Frontal cortex (tissue), 4 donors: Measurements from ENCODE around the gene CAPN3. TPM values are rescaled to one million over a fixed set of nuclear protein-coding genes. Genes with fewer than 3 reads are reported as not detected.

Source experiments
- DNase-seq, 2 donors: peaks; one replicate each; pipeline ENCODE4 v3.0.0; 2012; ENCODE audit warnings: low spot score in 2 of 2
- FAIRE-seq: peaks from 2 replicates; lab custom pipeline; 2012; peaks lifted over from hg19 to GRCh38; lab: Jason Lieb, UNC
- small RNA-seq: library from RNA; depleted of rRNA; stranded (forward); fragments of <200 nt; gene quantifications from one replicate; pipeline ENCODE3, GENCODE V24; 2014
- total RNA-seq: library from RNA; depleted of rRNA; stranded (reverse); fragments of >200 nt; gene quantifications from one replicate; pipeline ENCODE4 v1.2.3, GENCODE V29; 2014
- donor health status: control.
- donor health status: control.
- donor health status: control.

Gene CAPN3
- total RNA-seq, 1 donor from 2014 or later: 2.0 TPM

DNA sequence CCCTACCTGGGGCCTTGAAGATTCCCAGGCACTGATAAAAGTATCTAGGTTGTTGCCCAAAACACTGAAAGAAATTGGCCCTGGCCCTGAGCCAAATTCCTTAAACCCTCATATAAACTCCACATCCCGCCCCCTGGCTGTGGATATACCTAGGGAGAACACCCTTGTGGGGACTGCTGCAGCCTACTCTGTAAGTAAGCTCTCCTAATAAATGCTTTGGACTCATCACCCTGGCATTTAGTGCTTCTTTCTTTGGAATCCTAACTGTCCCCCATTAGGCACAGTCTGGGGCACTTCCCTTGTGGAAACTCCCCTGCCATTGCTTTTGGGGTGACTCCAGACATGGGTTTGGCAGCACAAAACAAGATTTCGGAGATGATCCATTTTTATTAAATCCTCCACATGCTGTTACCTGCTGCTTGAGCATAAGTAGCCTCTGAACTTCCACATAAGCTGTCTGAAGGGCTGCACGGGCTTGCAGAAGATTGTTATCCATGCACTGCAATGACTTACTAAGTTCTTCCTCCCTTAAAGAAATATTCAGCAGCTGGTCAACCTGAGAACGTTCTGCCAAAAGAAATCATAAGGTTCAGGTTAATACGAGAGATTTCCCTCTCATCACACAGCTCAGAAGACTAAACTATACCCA lies 85.2 kb downstream of the CAPN3 start:
- FAIRE-seq (no peak), DNase-seq (no peak)

DNA sequence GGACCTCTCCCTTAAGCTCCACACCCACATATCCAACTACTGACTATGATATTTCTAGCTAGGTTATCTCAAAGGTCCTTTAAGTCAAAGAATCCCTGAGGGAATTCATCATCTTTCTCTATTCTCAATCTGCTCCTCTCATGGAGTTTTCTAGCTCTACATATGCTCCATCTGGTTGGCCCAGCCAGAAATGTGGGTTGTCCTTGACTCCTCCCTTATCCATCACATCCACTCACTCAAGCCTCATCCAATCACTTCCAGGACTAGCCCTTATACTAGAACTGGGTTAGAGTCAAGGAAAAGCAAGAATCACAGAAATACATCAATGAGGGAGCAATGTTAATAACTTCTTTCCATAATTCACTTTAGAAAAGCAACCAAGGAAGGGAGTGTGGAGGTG lies 86.2 kb downstream of the CAPN3 start:
- FAIRE-seq: no peak
- no peak for DNase-seq

DNA sequence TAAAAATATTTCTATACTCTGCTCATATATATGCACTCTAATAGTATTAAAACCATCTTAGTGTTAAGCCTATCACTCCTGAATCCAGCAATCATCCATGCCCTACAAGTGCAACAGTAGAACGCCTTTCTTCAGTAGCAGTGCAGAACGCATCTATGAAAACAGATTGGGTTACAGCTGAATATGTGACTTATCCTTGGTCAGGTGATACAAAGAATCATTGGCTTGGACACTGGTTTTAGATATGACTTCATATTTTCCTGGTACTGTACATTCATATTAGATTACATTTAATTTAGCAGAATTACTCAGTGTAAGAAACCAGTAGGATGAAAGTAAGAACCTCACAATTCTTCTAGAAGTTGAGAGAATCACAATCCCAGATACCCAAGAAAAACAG lies 88.3 kb downstream of the CAPN3 start:
- FAIRE-seq: no peak
- DNase-seq: no peak

DNA sequence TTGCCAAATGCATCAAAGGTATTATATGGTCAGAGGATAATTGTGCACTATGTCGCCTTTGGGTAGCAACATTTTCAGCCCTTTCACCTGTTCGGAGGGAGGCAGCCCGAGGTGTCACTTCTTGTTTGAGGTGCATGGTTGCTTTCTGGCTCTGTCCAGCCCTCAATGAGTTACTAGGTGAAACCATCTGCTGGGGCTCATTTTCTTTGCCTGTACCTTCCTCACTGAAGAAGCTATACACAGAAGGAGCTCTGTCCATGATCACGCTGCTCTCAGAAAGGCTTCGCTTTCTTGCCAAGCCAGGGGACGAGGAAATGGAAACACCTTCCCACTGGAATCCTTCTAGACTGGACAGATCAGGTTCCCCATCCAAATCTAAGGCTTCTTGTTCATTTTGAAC lies 89.0 kb downstream of the CAPN3 start:
- FAIRE-seq: no peak

DNA sequence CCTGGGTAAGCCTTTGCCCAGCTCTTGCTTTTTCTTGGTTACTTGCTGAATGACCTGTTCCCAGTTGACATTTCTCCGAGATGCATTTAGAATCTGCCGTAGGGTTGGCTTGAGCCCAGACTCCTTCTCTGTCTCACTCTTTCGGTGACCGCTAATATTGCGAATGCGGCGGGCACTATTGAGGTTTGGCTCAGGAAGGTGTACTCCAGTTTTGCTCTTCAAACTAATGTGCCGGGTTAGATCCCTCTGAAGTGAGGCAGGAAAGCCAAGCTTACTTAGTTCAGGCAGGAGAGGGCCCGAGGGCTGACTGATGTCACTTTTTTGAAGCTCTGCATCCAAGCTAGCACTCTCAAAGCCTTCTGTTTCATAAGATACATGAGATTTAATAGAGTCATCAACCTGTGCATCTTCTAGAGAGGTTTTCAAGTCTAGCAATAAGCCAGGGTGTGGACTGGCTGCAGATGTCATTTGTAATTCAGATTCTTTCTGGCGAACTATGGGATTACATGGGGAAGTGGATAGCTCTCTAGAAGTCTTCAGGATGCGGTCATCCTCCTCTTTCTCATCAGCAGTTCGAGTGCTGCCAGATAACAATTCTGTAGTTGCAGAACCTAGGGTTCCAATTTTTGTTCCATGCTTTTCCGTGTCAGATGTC lies 90.6 kb downstream of the CAPN3 start:
- FAIRE-seq (no peak), DNase-seq (no peak)

More for the DNA sequence above, 89.0 kb downstream of the CAPN3 start:
- no peak for DNase-seq

DNA sequence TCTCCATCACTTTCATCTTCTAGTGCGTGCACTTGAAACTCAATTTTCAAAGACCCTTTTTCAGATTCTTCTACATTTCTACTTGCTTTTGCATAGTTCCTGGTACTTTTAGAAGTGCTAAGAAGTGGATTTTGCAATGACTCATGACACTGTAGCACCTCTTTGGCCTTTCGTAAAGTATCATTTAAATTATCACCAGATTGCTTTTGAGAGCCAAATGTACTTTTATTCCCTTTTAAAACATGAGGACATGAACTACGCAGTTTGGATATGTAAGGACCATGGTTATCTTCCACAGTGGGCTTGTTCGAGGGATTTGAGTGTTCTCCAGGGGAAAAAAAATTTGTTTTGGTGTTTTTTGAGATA lies 91.1 kb downstream of the CAPN3 start:
- FAIRE-seq (no peak), DNase-seq (no peak)

DNA sequence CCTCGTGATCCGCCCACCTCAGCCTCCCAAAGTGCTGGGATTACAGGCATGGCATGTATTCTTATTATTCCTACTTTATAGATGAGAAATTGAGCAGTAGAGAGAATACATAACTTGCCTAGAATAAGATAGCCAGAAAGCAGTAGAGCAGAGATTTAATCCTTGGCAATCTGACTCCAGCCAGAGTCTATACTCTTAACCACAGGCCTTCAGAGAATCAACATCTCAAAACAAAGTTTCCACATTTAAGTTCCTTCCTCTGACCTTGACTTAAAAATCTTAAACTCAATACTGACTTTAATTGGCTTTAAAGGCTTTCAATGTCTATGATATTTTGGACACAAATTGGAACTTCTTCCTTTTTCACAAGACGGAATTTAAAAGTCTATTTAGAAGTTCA lies 94.5 kb downstream of the CAPN3 start:
- FAIRE-seq (no peak), DNase-seq (no peak)

DNA sequence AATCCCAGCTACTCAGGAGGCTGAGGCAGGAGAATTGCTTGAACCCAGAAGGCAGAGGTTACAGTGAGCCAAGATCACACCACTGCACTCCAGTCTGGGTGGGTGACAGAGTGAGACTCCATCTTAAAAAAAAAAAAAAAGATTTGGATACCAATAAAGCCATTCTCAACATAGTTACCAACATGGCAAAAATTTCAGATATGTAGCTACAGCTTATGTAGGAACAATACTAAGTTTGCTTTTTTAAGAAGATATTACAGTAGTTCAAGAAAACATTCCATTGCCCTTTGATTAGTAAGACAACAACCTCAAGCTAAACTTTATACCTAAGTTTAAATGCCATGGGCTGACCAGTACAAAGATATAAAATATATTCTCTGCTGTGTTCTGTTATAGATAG lies 97.2 kb downstream of the CAPN3 start:
- FAIRE-seq: no peak

DNA sequence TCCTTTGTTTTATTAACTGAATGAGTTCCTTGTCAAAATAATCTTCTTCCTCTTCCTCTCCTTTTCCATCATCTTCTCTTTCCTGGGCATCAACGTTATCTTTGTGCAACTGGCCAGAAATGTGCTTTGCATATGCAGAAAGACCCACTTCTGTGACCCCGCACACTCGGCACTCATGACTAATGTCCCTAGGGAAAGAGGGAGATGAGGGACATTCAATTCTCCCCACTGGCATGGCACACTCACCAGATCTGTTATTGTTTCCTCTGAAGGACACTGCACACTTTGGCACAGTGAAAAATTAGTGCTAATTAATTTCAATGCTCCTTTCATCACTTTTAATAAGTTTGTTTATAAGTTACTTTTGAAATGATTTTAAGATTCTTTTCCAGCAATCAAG lies 97.7 kb downstream of the CAPN3 start:
- FAIRE-seq (no peak), DNase-seq (no peak)

More for the DNA sequence above, 97.2 kb downstream of the CAPN3 start:
- no peak for DNase-seq

DNA sequence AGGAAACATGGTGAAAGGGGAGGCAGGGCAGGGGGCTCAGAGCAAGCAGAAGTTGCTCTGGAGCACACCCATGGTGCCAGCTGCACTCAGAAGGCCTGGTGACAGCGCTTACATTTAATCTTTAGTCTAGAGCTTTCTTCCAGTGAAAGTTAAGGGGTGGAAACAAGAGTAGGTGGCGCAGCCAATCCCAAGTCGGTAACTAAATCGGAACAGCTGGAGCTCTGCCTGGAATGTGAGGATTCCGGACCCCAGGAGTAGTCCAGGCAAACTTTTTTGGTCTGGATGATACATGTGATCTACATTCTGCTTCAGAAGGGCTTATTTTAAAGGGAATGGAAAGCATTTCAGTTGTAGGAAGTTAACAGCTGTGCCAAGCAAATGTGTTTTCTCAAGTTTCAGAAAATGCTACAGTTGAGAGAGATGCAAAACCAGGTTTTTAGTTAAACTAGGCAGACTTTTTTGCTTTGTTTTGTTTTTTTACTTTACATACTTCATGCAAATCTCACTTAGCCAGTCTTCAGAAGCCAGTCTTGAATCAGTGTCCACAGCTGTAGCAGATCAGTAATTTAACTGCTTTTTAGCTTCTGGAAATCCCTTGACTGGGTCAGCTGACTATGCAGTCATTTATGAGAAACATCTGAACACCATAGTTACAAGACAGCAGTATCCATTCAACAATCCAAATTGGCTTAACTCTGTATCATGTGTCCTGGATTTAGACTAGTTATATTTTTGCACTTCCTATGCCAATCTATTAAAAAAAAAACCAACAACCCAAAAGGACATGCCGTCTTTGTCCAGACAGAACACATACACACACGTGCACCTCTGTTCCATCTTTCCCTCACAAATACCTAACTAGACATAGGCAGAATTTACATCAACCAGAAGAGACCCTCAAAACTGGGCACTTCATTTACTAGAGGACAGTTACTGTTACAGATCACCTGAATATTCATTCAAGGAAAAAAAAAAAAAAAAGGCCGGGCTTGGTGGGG lies 98.4 kb downstream of the CAPN3 start:
- FAIRE-seq: no peak
- peak in 1 of 2 donors; percentile 27 for DNase-seq

DNA sequence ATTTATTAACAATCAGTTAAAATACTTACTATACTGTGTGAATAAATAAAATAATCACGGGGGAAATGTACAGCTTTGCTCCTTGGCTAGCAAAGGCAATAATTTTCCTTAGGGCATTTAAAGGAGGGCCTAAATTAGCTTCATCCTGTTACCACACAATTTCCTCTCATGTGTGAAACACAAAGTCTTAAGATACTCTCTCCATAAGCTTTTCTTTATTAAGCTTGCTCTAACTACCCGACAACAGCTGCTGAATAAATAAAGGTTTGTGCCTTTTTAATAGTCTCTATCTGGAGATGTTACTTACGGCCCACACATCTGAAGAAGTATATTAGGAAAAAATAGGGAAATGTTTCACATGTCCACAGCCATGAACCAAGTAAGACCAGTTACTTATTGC lies 102.0 kb downstream of the CAPN3 start:
- FAIRE-seq: no peak

More for the DNA sequence above, 102.0 kb downstream of the CAPN3 start:
- no peak for DNase-seq

Small RNA genes lying within 50 kb of the gene (small RNA-seq; reads per million reads assigned to genes)
- not detected for gene RNU6-188P

Other genes with a start within 250 kb of the CAPN3 start
- gene PLA2G4F, start 202.9 kb upstream of the CAPN3 start, total RNA-seq: not detected
- gene VPS39, start 151.2 kb upstream of the CAPN3 start, total RNA-seq: 54.2 TPM
- gene GANC, start 86.3 kb upstream of the CAPN3 start, total RNA-seq: 7.7 TPM
- gene TMEM87A, start 86.1 kb upstream of the CAPN3 start, total RNA-seq: 68.1 TPM
- 39.1 TPM for gene ZNF106, start 131.6 kb downstream of the CAPN3 start, total RNA-seq
- 22.4 TPM for gene SNAP23, start 136.1 kb downstream of the CAPN3 start, total RNA-seq
- 14.3 TPM for gene LRRC57, start 189.3 kb downstream of the CAPN3 start, total RNA-seq
- gene HAUS2, start 189.3 kb downstream of the CAPN3 start, total RNA-seq: 60.7 TPM
- 5.3 TPM for gene STARD9, start 216.1 kb downstream of the CAPN3 start, total RNA-seq